ENCODE results near the gene PRDM5.

Gene PRDM5

GRCh38 chr4:120672558-120673147 lies 249.9 kb downstream of the PRDM5 start:
- H3K4me2 ChIP-seq (ENCODE audit: low read length) = no peak overlapping the region
- no peaks in the 10 kb centered on the region for H3K36me3 ChIP-seq (ENCODE audit: control insufficient read depth, insufficient read depth, low read length)
- no peaks in the 10 kb centered on the region for H3K9me3 ChIP-seq (ENCODE audit: control insufficient read depth, low read length)
- no peak for TF ChIP-seq CTCF (IDR thresholded peaks at IDR 0.05)
- no peaks in the 10 kb centered on the region for H3K4me1 ChIP-seq
- no peaks in the 10 kb centered on the region for H3K79me2 ChIP-seq
- no peak overlapping the region for H3K9ac ChIP-seq
- H3K27me3 ChIP-seq (ENCODE audit: control insufficient read depth, insufficient read depth, low read length) = no peaks in the 10 kb centered on the region
- H2AFZ ChIP-seq = no peak overlapping the region
- H3K4me3 ChIP-seq (ENCODE audit: low read depth, low read length) = no peak overlapping the region
- no peak overlapping the region for H3K27ac ChIP-seq

GRCh38 chr4:120672076-120672475 lies 250.4 kb downstream of the PRDM5 start:
- TF ChIP-seq CTCF (IDR thresholded peaks at IDR 0.05) = no peak

GRCh38 chr4:120671538-120671937 lies 251.0 kb downstream of the PRDM5 start:
- no peak for TF ChIP-seq CTCF (IDR thresholded peaks at IDR 0.05)
- H3K4me3 ChIP-seq (ENCODE audit: low read depth, low read length) = no peak overlapping the region

More at GRCh38 chr4:120672076-120672475, 250.4 kb downstream of the PRDM5 start:
- no peaks in the 10 kb centered on the region for H3K9me3 ChIP-seq (ENCODE audit: control insufficient read depth, low read length)
- H3K9ac ChIP-seq = no peak overlapping the region
- H3K4me3 ChIP-seq (ENCODE audit: low read depth, low read length) = no peak overlapping the region
- no peaks in the 10 kb centered on the region for H3K36me3 ChIP-seq (ENCODE audit: control insufficient read depth, insufficient read depth, low read length)
- no peak overlapping the region for H2AFZ ChIP-seq
- H3K27ac ChIP-seq = no peak overlapping the region
- no peak overlapping the region for H3K4me2 ChIP-seq (ENCODE audit: low read length)
- no peaks in the 10 kb centered on the region for H3K27me3 ChIP-seq (ENCODE audit: control insufficient read depth, insufficient read depth, low read length)
- H3K79me2 ChIP-seq = no peaks in the 10 kb centered on the region
- H3K4me1 ChIP-seq = no peaks in the 10 kb centered on the region

GRCh38 chr4:120667102-120667501 lies 255.4 kb downstream of the PRDM5 start:
- TF ChIP-seq CTCF (IDR thresholded peaks at IDR 0.05) = no peak
- H3K9ac ChIP-seq = no peak overlapping the region
- H3K4me1 ChIP-seq = no peaks in the 10 kb centered on the region
- no peak overlapping the region for H3K4me3 ChIP-seq (ENCODE audit: low read depth, low read length)
- no peak overlapping the region for H3K4me2 ChIP-seq (ENCODE audit: low read length)
- no peaks in the 10 kb centered on the region for H3K9me3 ChIP-seq (ENCODE audit: control insufficient read depth, low read length)
- H3K27ac ChIP-seq = no peak overlapping the region
- H3K79me2 ChIP-seq = no peaks in the 10 kb centered on the region
- H3K27me3 ChIP-seq (ENCODE audit: control insufficient read depth, insufficient read depth, low read length) = no peaks in the 10 kb centered on the region
- no peak overlapping the region for H2AFZ ChIP-seq
- no peaks in the 10 kb centered on the region for H3K36me3 ChIP-seq (ENCODE audit: control insufficient read depth, insufficient read depth, low read length)

More at GRCh38 chr4:120671538-120671937, 251.0 kb downstream of the PRDM5 start:
- Histone ChIP-seq H3K4me1 (no peaks in the 10 kb centered on the region), H3K27me3 (ENCODE audit: control insufficient read depth, insufficient read depth, low read length) (no peaks in the 10 kb centered on the region), H3K27ac (no peak overlapping the region), H3K4me2 (ENCODE audit: low read length) (no peak overlapping the region), H3K9ac (no peak overlapping the region), H3K79me2 (no peaks in the 10 kb centered on the region), H2AFZ (no peak overlapping the region), H3K9me3 (ENCODE audit: control insufficient read depth, low read length) (no peaks in the 10 kb centered on the region), H3K36me3 (ENCODE audit: control insufficient read depth, insufficient read depth, low read length) (no peaks in the 10 kb centered on the region)

- Histone ChIP-seq H3K36me3 (ENCODE audit: control insufficient read depth, insufficient read depth, low read length) (no peaks in the 10 kb centered on the region), H3K9ac (no peak overlapping the region), H3K4me1 (no peaks in the 10 kb centered on the region), H3K27ac (no peak overlapping the region), H3K27me3 (ENCODE audit: control insufficient read depth, insufficient read depth, low read length) (no peaks in the 10 kb centered on the region), H3K4me3 (ENCODE audit: low read depth, low read length) (no peak overlapping the region), H3K79me2 (no peaks in the 10 kb centered on the region), H3K4me2 (ENCODE audit: low read length) (no peak overlapping the region), H3K9me3 (ENCODE audit: control insufficient read depth, low read length) (no peaks in the 10 kb centered on the region), H2AFZ (no peak overlapping the region)
- TF ChIP-seq CTCF (IDR thresholded peaks at IDR 0.05) = no peak
These were observed 257.7 kb downstream of the PRDM5 start for GRCh38 chr4:120664851-120665250.
